Measurements from ENCODE around the gene SIK3.

GRCh38 chr11:116936754-116937446 is 161.3 kb downstream of the SIK3 start:
- TF ChIP-seq NFIC (IDR thresholded peaks at IDR 0.05; ENCODE audit: borderline replicate concordance) (no peak), POLR2AphosphoS5 (IDR thresholded peaks at IDR 0.05; ENCODE audit: low read depth, low read length) (no peak), FOXM1 (IDR thresholded peaks at IDR 0.05; ENCODE audit: low read depth) (no peak), JUND (IDR thresholded peaks at IDR 0.05) (no peak), RAD21 (IDR thresholded peaks at IDR 0.05; ENCODE audit: low read length) (no peak), EZH2phosphoT487 (IDR thresholded peaks at IDR 0.05; ENCODE audit: borderline replicate concordance, low read depth) (no peak), REST (IDR thresholded peaks at IDR 0.05; ENCODE audit: low read depth, low read length) (no peak), ZBTB33 (IDR thresholded peaks at IDR 0.05; ENCODE audit: borderline replicate concordance, low read depth) (no peak), SMC3 (IDR thresholded peaks at IDR 0.05; ENCODE audit: low read depth, low read length) (no peak)
- TF ChIP-seq, protein P1, sequence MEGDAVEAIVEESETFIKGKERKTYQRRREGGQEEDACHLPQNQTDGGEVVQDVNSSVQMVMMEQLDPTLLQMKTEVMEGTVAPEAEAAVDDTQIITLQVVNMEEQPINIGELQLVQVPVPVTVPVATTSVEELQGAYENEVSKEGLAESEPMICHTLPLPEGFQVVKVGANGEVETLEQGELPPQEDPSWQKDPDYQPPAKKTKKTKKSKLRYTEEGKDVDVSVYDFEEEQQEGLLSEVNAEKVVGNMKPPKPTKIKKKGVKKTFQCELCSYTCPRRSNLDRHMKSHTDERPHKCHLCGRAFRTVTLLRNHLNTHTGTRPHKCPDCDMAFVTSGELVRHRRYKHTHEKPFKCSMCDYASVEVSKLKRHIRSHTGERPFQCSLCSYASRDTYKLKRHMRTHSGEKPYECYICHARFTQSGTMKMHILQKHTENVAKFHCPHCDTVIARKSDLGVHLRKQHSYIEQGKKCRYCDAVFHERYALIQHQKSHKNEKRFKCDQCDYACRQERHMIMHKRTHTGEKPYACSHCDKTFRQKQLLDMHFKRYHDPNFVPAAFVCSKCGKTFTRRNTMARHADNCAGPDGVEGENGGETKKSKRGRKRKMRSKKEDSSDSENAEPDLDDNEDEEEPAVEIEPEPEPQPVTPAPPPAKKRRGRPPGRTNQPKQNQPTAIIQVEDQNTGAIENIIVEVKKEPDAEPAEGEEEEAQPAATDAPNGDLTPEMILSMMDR (IDR thresholded peaks at IDR 0.05): no peak
